Measurements from ENCODE around the gene DLEC1. TPM values are rescaled to one million over a fixed set of nuclear protein-coding genes. Genes with fewer than 3 reads are reported as not detected.

DLEC1 gene
- total RNA-seq, 4 donors from 2014 or later, result 0.18 to 2.2 (median 0.75) TPM

- Histone ChIP-seq H3K4me1 (peaks cover 9 to 58% (median 13%) of the 10 kb centered on the region in 4 donors), H3K4me3 (no peak overlapping the region), H3K27me3 (no peaks in the 10 kb centered on the region), H3K27ac (peak overlapping the region in 2 of 4 donors; percentile 19 to 35), H3K36me3 (peaks cover 0 to 36% (median 0%) of the 10 kb centered on the region in 3 donors), H3K9me3 (no peaks in the 10 kb centered on the region)
- TF ChIP-seq CTCF (IDR thresholded peaks at IDR 0.05) (no peak), POLR2A (IDR thresholded peaks at IDR 0.05) (no peak)
- peak in 2 of 3 donors; percentile 47 to 48 for DNase-seq
Observed at GRCh38 chr3:37995652-37996641, 43.1 kb upstream of the DLEC1 start.

- Histone ChIP-seq H3K4me1 (peaks cover 9 to 58% (median 13%) of the 10 kb centered on the region in 4 donors), H3K9me3 (no peaks in the 10 kb centered on the region), H3K27me3 (no peaks in the 10 kb centered on the region), H3K36me3 (peaks cover 0 to 45% (median 0%) of the 10 kb centered on the region in 3 donors), H3K27ac (peak overlapping the region in 2 of 4 donors; percentile 19 to 28), H3K4me3 (no peak overlapping the region)
- peak; percentile 80 to 93 (median 86) for DNase-seq
- TF ChIP-seq POLR2A (IDR thresholded peaks at IDR 0.05) (peak in 1 of 2 donors; percentile 31), CTCF (IDR thresholded peaks at IDR 0.05) (peak; percentile 81 to 99 (median 96))
Observed at GRCh38 chr3:37996785-37997301, 42.2 kb upstream of the DLEC1 start.

GRCh38 chr3:37997342-37997741 is 41.7 kb upstream of the DLEC1 start:
- H3K9me3 ChIP-seq, result no peaks in the 10 kb centered on the region

GRCh38 chr3:37997791-37998370 is 41.1 kb upstream of the DLEC1 start:
- H3K27me3 ChIP-seq, result no peaks in the 10 kb centered on the region
- DNase-seq, result peak in 2 of 3 donors; percentile 47 to 54
- H3K36me3 ChIP-seq, result peaks cover 0 to 56% (median 0%) of the 10 kb centered on the region in 3 donors
- peak overlapping the region; percentile 82 to 95 (median 88) for H3K27ac ChIP-seq
- TF ChIP-seq CTCF (IDR thresholded peaks at IDR 0.05), result no peak
- no peak for TF ChIP-seq POLR2A (IDR thresholded peaks at IDR 0.05)
- peak overlapping the region in 1 of 4 donors; percentile 57 for H3K4me3 ChIP-seq
- peaks cover 9 to 63% (median 13%) of the 10 kb centered on the region in 4 donors for H3K4me1 ChIP-seq
- H3K9me3 ChIP-seq, result no peaks in the 10 kb centered on the region

More at GRCh38 chr3:37997342-37997741, 41.7 kb upstream of the DLEC1 start:
- no peak for TF ChIP-seq CTCF (IDR thresholded peaks at IDR 0.05)
- TF ChIP-seq POLR2A (IDR thresholded peaks at IDR 0.05), result no peak
- H3K4me1 ChIP-seq, result peaks cover 9 to 58% (median 13%) of the 10 kb centered on the region in 4 donors
- H3K27me3 ChIP-seq, result no peaks in the 10 kb centered on the region
- H3K4me3 ChIP-seq, result no peak overlapping the region
- DNase-seq, result peak in 2 of 3 donors; percentile 46 to 49
- H3K27ac ChIP-seq, result peak overlapping the region in 3 of 4 donors; percentile 19 to 82 (median 28)
- peaks cover 0 to 50% (median 0%) of the 10 kb centered on the region in 3 donors for H3K36me3 ChIP-seq

GRCh38 chr3:37999836-38000235 is 39.2 kb upstream of the DLEC1 start:
- TF ChIP-seq CTCF (IDR thresholded peaks at IDR 0.05) (no peak), POLR2A (IDR thresholded peaks at IDR 0.05) (no peak)
- Histone ChIP-seq H3K27me3 (no peaks in the 10 kb centered on the region), H3K9me3 (no peaks in the 10 kb centered on the region), H3K36me3 (peaks cover 0 to 59% (median 0%) of the 10 kb centered on the region in 3 donors), H3K4me1 (peaks cover 9 to 60% (median 11%) of the 10 kb centered on the region in 4 donors), H3K27ac (no peak overlapping the region), H3K4me3 (no peak overlapping the region)
- peak in 2 of 3 donors; percentile 29 to 36 for DNase-seq
